Retinal pigment epithelial cell (primary cell): ENCODE measurements around the gene CFAP210.

Experiments
- DNase-seq: peaks from one replicate; pipeline ENCODE4 v3.0.0-alpha.2; 2010; ENCODE audit warnings: low read depth
- H3K4me3 ChIP-seq: 2 replicates; pipeline ENCODE4 v1.5.1; 2011; ENCODE audit warnings: mild to moderate bottlenecking, low read length, control low read depth, moderate library complexity
- TF ChIP-seq, protein P1 (sequence below): conservative IDR thresholded peaks from 2 replicates; pipeline ENCODE4 v1.5.1; 2011; ENCODE audit warnings: low read depth, low read length, control low read depth, inconsistent platforms

The CFAP210 gene

DNA sequence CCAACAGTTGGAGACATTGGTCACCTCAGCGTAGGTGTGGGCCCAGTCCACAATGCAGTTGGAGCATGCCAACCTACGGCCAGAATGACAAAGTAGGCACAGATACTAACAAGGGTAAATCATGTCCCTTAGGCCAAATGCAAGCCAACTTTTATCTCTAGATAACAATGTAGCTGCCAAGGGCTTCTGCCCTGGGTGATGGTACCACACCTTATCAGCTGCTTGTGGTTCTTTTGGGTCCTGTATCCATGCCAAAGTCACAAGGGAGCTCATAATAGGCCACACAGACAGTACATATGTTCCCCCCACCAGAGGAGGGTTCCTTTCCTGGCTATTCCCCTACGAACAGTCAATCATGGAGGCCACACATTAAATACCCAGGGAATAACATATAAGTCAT lies 19.1 kb upstream of the CFAP210 start:
- DNase-seq = no peak
- TF ChIP-seq, protein P1, sequence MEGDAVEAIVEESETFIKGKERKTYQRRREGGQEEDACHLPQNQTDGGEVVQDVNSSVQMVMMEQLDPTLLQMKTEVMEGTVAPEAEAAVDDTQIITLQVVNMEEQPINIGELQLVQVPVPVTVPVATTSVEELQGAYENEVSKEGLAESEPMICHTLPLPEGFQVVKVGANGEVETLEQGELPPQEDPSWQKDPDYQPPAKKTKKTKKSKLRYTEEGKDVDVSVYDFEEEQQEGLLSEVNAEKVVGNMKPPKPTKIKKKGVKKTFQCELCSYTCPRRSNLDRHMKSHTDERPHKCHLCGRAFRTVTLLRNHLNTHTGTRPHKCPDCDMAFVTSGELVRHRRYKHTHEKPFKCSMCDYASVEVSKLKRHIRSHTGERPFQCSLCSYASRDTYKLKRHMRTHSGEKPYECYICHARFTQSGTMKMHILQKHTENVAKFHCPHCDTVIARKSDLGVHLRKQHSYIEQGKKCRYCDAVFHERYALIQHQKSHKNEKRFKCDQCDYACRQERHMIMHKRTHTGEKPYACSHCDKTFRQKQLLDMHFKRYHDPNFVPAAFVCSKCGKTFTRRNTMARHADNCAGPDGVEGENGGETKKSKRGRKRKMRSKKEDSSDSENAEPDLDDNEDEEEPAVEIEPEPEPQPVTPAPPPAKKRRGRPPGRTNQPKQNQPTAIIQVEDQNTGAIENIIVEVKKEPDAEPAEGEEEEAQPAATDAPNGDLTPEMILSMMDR = no peak
- no peak overlapping the region for H3K4me3 ChIP-seq

DNA sequence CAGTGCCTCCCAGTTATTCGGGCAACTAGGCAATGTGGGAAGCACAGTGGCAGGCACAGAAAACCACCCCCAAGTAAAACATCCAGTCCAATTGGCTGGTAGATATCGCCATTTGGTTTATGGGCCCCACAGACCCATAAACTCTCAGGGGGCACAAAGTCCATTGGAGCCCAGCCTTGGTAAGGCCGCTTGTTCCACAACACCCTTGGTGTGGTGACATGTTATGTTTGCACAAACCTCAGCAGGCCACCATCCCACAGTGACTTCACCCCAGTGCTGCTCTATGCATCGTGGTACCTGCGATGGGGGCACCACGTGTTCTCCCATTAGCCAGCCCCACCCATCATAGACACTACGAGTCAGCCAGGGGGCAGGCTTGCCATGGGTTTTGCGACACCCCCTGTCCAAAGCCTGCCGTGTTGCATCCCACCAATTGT lies 18.6 kb upstream of the CFAP210 start:
- TF ChIP-seq, protein P1 = no peak
- no peak for DNase-seq

DNA sequence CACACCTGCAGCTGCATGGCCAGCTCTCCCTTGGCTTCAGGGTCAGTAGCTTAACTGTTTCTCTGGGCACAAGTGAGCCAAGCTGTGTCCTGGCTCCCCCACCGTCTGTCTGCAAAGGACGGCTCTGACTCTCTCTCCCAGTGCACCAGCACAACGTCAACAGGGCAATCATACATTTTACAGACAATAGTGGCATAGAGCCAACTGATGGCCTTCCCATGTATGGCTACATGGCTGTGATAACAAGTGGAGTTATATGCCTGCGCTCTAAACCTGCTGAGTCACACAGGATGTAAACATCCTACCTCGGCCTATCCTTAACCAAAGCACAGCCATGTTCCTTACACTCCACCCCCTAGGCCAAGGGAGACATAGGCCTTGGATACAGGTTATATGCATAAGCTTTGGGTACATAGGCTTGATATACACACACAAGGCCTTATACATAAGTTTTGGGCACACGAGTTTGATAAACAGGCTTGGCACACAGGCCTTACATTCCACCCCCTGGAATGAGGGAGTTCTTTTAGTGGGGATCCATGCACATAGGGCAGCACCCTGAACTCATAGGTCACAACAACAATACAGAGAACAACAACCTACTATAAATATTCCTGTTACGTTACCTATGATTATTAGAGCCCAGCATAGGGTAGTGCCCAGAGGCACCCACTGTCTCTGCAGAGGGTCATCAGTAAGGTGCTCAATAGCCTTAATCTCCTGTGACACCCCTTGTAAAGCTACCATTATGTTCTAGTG lies 17.7 kb upstream of the CFAP210 start:
- no peak for DNase-seq
- no peak overlapping the region for H3K4me3 ChIP-seq
- TF ChIP-seq, protein P1 = no peak

More for the DNA sequence above, 18.6 kb upstream of the CFAP210 start:
- H3K4me3 ChIP-seq = no peak overlapping the region

DNA sequence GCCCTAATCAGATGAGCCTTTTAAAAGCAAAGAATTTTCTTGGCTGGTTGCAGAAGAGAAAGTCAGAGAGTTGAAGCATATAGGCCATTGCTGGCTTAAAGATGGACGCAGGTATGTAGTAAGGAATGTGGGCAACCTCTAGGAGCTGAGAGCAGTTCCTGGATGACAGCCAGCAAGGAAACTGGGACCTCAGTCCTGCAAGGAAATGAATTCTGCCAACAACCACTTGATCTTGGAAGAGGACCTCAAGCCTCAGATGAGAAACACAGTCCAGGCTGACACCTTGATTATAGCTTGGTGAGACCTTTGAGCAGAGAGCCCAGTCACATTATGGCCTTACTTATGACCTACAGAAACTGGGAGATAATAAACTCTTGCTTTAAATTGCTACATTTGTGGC lies 15.8 kb upstream of the CFAP210 start:
- no peak overlapping the region for H3K4me3 ChIP-seq
- TF ChIP-seq, protein P1 = no peak
- no peak for DNase-seq

DNA sequence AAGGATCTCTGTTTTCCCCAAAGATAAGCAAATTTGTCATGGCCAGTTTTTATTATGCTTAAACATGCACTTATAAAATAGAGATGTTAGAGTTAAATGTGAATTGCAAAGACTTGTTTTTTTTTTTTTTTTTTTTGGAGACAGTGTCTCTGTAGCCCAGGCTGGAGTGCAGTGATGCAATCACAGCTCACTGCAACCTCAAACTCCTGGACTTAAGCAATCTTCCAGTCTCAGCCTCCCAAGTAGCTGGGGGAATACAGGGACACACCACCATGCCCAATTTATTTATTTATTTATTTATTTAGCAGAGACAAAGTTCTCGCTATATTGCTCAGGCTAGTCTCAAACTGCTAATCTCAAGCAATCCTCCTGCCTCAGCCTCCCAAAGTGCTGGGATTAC lies 15.1 kb upstream of the CFAP210 start:
- TF ChIP-seq, protein P1 = no peak
- H3K4me3 ChIP-seq = no peak overlapping the region
- no peak for DNase-seq

DNA sequence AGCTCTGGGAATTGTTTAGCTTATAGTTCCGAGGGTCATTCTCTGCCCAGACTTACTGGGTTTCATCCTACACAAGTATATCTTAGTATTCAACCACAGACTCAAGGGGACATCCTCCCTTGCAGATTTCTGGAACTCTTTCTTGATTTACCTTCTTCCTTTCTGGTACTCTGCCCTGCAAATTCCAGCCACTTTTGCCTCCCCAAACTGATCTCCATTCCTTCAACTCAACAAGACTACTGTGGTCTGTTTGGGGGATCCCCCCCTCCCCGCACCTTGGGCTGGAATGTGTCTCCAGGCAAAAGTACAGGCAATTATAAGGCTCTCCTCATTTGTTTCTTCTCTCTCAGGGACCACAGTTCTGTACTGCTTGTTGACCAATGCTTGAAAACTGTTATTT lies 13.4 kb upstream of the CFAP210 start:
- TF ChIP-seq, protein P1 = no peak
- no peak for DNase-seq
- no peak overlapping the region for H3K4me3 ChIP-seq

DNA sequence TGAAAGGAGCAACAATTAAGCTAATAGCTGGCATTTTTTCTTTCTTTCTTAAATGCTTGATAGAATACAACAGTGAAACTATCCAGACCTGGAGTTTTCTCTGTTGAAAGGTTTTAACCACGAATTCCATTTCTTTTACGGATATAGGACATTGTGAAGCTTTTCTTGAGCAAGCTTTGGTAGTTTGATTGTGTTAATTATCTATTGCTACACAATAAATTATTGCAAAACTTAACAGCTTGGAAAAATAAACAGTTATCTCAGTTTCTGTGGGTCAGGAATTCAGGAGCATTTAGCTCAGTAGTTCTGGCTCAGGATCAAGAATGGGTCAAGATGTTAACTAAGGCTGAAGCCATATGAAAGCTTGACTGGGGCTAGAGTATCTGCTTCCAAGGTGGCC lies 11.7 kb upstream of the CFAP210 start:
- TF ChIP-seq, protein P1 = no peak
- no peak overlapping the region for H3K4me3 ChIP-seq
- no peak for DNase-seq
